ENCODE data around the gene TAF4.

Gene TAF4, protein sequence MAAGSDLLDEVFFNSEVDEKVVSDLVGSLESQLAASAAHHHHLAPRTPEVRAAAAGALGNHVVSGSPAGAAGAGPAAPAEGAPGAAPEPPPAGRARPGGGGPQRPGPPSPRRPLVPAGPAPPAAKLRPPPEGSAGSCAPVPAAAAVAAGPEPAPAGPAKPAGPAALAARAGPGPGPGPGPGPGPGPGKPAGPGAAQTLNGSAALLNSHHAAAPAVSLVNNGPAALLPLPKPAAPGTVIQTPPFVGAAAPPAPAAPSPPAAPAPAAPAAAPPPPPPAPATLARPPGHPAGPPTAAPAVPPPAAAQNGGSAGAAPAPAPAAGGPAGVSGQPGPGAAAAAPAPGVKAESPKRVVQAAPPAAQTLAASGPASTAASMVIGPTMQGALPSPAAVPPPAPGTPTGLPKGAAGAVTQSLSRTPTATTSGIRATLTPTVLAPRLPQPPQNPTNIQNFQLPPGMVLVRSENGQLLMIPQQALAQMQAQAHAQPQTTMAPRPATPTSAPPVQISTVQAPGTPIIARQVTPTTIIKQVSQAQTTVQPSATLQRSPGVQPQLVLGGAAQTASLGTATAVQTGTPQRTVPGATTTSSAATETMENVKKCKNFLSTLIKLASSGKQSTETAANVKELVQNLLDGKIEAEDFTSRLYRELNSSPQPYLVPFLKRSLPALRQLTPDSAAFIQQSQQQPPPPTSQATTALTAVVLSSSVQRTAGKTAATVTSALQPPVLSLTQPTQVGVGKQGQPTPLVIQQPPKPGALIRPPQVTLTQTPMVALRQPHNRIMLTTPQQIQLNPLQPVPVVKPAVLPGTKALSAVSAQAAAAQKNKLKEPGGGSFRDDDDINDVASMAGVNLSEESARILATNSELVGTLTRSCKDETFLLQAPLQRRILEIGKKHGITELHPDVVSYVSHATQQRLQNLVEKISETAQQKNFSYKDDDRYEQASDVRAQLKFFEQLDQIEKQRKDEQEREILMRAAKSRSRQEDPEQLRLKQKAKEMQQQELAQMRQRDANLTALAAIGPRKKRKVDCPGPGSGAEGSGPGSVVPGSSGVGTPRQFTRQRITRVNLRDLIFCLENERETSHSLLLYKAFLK

DNA sequence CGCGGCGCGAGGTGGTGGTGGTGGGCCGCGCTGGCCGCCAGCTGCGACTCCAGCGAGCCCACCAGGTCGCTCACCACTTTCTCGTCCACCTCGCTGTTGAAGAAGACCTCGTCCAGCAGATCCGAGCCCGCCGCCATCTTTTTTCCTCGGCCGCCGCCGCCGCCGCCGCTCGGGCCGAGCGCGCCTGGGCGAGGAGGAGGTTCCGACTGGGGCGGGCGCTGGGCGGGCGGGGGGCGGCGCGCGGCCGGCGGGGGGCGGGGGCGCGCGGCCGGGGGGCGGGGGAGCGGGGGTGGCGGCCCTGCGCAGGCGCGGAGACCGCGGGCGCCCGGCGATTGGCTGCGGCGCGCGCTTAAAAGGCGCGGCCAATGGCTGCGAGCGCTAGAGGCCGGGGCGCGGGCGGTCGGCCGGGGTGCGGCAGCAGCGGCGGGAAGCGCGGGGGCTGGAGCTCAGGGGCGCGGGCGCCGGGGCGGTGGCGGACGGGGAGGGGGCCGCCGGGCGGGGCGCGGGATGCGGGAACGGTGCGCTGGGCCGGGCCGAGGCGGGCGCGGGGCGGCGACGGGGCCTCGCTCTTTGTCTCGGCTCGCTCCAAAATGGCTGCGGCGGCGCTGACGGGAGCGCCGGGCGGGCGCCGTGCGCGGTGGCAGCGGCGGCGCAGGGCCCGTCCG, at the start of gene TAF4:
TAF4 (minus strand) TSS at position 208 of the 665 bp plus-strand sequence; CDS start at position 137, 71 bp downstream.
- peak within 1 kb of the TSS; percentile 69 for H3K4me3 ChIP-seq (ENCODE audit: low read depth in 1 of 2, low read length in 1 of 2)
- peaks cover 13% of the 10 kb centered on the region for H3K36me3 ChIP-seq
- H3K9me3 ChIP-seq: no peaks in the 10 kb centered on the region
- H3K27ac ChIP-seq: peak within 1 kb of the TSS; percentile 72
- TF ChIP-seq, protein P1, sequence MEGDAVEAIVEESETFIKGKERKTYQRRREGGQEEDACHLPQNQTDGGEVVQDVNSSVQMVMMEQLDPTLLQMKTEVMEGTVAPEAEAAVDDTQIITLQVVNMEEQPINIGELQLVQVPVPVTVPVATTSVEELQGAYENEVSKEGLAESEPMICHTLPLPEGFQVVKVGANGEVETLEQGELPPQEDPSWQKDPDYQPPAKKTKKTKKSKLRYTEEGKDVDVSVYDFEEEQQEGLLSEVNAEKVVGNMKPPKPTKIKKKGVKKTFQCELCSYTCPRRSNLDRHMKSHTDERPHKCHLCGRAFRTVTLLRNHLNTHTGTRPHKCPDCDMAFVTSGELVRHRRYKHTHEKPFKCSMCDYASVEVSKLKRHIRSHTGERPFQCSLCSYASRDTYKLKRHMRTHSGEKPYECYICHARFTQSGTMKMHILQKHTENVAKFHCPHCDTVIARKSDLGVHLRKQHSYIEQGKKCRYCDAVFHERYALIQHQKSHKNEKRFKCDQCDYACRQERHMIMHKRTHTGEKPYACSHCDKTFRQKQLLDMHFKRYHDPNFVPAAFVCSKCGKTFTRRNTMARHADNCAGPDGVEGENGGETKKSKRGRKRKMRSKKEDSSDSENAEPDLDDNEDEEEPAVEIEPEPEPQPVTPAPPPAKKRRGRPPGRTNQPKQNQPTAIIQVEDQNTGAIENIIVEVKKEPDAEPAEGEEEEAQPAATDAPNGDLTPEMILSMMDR (IDR thresholded peaks at IDR 0.05): peak; percentile 24
- peaks cover 38% of the 10 kb centered on the region for H3K27me3 ChIP-seq
- H3K4me1 ChIP-seq (ENCODE audit: control insufficient read depth in 1 of 2, insufficient read depth in 1 of 2, low read depth in 1 of 2, low read length in 1 of 2): peaks cover 30 to 33% of the 10 kb centered on the region in 2 experiments

DNA sequence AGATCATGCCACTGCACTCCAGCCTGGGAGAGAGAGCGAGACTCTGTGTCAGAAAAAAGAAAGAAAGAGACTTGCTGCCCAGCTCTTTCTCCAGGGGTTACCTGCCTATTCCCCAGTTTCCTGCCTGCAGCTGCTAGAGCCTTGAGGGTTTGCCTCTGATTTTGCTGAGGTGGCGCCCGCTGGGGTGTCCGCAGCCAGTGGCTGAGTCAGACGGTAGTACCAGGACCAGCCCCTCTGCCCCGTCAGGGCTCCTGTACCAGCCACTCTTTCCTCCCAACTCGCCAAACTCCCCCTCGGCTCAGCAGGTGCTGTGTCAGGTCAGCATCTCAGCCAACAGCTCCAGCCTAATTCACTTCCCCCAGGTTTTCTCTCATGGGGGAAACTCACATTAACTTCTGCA, 49.2 kb upstream of the TAF4 start:
- Histone ChIP-seq H3K9me3 (peaks cover 19% of the 10 kb centered on the region), H3K27ac (no peak overlapping the region), H3K4me3 (ENCODE audit: low read depth in 1 of 2, low read length in 1 of 2) (no peak overlapping the region), H3K4me1 (ENCODE audit: control insufficient read depth in 1 of 2, insufficient read depth in 1 of 2, low read depth in 1 of 2, low read length in 1 of 2) (no peaks in the 10 kb centered on the region), H3K27me3 (peaks cover 54% of the 10 kb centered on the region), H3K36me3 (no peaks in the 10 kb centered on the region)
- TF ChIP-seq, protein P1 (IDR thresholded peaks at IDR 0.05): no peak

DNA sequence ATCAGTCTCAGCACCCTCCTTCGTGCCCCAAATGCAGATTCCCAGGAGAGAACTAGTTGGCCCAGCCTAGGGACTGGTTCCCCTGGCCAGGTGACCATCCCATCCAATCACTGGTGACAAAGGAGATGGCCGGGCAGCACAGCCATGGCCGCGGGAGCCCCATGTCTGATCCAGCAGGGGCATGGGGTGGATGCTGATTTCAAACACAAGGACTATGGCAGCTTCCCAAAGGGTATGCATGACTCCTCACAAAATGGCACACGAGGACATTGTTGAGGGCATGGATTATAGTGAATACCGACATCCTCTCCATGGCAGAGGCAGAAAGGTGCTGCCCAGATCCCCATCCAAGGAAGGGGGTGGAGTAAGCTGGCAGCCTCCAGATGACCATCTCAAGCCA, 46.7 kb upstream of the TAF4 start:
- no peaks in the 10 kb centered on the region for H3K36me3 ChIP-seq
- H3K27ac ChIP-seq: no peak overlapping the region
- no peaks in the 10 kb centered on the region for H3K4me1 ChIP-seq (ENCODE audit: control insufficient read depth in 1 of 2, insufficient read depth in 1 of 2, low read depth in 1 of 2, low read length in 1 of 2)
- TF ChIP-seq, protein P1 (IDR thresholded peaks at IDR 0.05): no peak
- H3K9me3 ChIP-seq: peaks cover 36% of the 10 kb centered on the region
- no peak overlapping the region for H3K4me3 ChIP-seq (ENCODE audit: low read depth in 1 of 2, low read length in 1 of 2)
- peaks cover 28% of the 10 kb centered on the region for H3K27me3 ChIP-seq

DNA sequence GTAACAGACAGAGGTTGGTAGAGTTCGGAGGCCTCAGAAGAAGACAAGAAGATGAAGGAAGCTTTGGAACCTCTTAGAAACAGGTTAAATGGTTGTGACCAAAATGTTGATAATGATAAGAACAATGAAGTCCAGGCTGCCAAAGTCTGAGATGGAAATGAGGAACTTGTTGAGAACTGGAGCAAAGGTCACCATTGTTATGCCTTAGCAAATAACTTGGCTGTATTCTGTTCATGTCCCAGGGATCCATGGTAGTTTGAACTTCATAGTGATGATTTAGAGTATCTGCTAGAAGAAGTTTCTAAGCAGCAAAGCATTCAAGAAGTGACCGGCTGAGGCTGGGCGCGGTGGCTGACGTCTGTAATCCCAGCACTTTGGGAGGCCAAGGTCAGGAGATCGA, 45.5 kb upstream of the TAF4 start:
- peaks cover 36% of the 10 kb centered on the region for H3K9me3 ChIP-seq
- peaks cover 17% of the 10 kb centered on the region for H3K27me3 ChIP-seq
- TF ChIP-seq, protein P1 (IDR thresholded peaks at IDR 0.05): no peak
- H3K27ac ChIP-seq: no peak overlapping the region
- no peaks in the 10 kb centered on the region for H3K4me1 ChIP-seq (ENCODE audit: control insufficient read depth in 1 of 2, insufficient read depth in 1 of 2, low read depth in 1 of 2, low read length in 1 of 2)
- H3K36me3 ChIP-seq: no peaks in the 10 kb centered on the region
- no peak overlapping the region for H3K4me3 ChIP-seq (ENCODE audit: low read depth in 1 of 2, low read length in 1 of 2)

DNA sequence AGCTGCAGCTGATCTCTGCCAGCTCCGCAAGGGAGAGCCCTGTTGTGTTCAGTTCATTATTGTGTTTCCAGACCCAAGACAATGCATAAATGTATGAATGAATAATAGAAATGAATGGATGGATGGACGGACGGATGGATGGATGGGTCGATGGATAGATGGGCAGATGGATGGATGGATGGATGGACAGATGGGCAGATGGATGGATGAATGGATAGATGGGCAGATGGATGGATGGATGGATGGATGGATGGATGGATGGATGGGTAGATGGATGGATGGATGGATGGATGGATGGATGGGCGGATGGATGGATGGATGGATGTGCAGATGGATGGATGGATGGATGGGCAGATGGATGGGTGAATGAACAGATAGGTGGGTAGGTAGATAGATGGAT, 39.9 kb upstream of the TAF4 start:
- no peaks in the 10 kb centered on the region for H3K36me3 ChIP-seq
- TF ChIP-seq, protein P1 (IDR thresholded peaks at IDR 0.05): no peak
- H3K4me1 ChIP-seq (ENCODE audit: control insufficient read depth in 1 of 2, insufficient read depth in 1 of 2, low read depth in 1 of 2, low read length in 1 of 2): no peaks in the 10 kb centered on the region
- H3K27me3 ChIP-seq: peaks cover 8% of the 10 kb centered on the region
- no peak overlapping the region for H3K27ac ChIP-seq
- no peak overlapping the region for H3K4me3 ChIP-seq (ENCODE audit: low read depth in 1 of 2, low read length in 1 of 2)
- peaks cover 18% of the 10 kb centered on the region for H3K9me3 ChIP-seq

Measured in neutrophil (primary cell).